ENCODE results near the gene C2CD2.

C2CD2 gene

DNA sequence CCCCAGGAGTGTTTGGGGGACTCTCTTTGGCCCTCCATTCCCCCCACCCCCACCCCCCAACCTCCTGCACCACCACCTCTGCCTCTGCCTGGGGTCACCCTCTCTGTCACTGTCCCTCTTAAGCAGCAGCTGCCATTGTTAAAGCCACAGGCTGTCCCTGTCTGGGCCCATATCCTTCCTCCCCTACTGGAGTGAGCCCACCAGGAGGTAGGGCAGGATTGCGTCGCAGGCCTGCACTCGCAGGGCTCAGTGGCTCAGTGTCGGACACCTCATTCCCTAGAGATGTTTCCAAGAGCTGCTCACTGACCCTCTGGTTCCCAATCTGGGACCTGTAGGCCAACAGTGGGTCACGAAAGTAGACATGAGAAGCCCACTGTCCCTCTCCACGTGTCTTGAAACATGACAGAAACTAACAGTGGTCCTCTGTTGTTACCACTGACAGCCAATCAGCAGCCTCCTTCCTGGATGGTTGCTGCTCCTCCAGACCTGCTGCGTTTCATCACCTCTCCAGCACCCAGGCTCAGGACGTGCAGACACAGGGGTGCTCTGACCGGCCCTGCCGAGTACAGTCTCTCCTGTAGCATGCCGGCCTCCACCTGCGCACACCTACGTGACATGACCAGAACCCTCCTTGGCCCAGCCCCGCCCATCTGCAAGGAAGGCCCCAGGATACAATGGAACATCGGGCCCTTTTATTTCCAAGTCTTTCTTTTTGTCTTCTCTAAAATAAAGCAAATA, 82.4 kb downstream of the C2CD2 start:
- no peak for TF ChIP-seq CSRNP3 (CRISPR knock-in tag; IDR thresholded peaks at IDR 0.05)
- TF ChIP-seq SNAI2 (CRISPR knock-in tag; IDR thresholded peaks at IDR 0.05) = no peak
- no peak for TF ChIP-seq ISL1 (CRISPR knock-in tag; IDR thresholded peaks at IDR 0.05)
- no peak for TF ChIP-seq ZC3H10 (CRISPR knock-in tag; IDR thresholded peaks at IDR 0.05)
- TF ChIP-seq, protein P1, sequence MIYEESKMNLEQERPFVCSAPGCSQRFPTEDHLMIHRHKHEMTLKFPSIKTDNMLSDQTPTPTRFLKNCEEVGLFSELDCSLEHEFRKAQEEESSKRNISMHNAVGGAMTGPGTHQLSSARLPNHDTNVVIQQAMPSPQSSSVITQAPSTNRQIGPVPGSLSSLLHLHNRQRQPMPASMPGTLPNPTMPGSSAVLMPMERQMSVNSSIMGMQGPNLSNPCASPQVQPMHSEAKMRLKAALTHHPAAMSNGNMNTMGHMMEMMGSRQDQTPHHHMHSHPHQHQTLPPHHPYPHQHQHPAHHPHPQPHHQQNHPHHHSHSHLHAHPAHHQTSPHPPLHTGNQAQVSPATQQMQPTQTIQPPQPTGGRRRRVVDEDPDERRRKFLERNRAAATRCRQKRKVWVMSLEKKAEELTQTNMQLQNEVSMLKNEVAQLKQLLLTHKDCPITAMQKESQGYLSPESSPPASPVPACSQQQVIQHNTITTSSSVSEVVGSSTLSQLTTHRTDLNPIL (CRISPR knock-in tag; IDR thresholded peaks at IDR 0.05; ENCODE audit: low read depth) = no peak
- TF ChIP-seq GLIS3 (CRISPR knock-in tag; IDR thresholded peaks at IDR 0.05) = no peak
- TF ChIP-seq CSDC2 (CRISPR knock-in tag; IDR thresholded peaks at IDR 0.05) = no peak
- no peak for TF ChIP-seq TSHZ2 (CRISPR knock-in tag; IDR thresholded peaks at IDR 0.05)
- TF ChIP-seq OSR1 (CRISPR knock-in tag; IDR thresholded peaks at IDR 0.05) = no peak
- no peak for TF ChIP-seq ZNF565 (CRISPR knock-in tag; conservative IDR thresholded peaks at IDR 0.05; ENCODE audit: low read depth)
- TF ChIP-seq, protein P2, sequence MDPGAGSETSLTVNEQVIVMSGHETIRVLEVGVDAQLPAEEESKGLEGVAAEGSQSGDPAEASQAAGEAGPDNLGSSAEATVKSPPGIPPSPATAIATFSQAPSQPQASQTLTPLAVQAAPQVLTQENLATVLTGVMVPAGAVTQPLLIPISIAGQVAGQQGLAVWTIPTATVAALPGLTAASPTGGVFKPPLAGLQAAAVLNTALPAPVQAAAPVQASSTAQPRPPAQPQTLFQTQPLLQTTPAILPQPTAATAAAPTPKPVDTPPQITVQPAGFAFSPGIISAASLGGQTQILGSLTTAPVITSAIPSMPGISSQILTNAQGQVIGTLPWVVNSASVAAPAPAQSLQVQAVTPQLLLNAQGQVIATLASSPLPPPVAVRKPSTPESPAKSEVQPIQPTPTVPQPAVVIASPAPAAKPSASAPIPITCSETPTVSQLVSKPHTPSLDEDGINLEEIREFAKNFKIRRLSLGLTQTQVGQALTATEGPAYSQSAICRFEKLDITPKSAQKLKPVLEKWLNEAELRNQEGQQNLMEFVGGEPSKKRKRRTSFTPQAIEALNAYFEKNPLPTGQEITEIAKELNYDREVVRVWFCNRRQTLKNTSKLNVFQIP (CRISPR knock-in tag; IDR thresholded peaks at IDR 0.05; ENCODE audit: borderline replicate concordance, low read depth) = no peak
- no peak for TF ChIP-seq ZNF70 (CRISPR knock-in tag; IDR thresholded peaks at IDR 0.05)
- ATAC-seq = no peak

DNA sequence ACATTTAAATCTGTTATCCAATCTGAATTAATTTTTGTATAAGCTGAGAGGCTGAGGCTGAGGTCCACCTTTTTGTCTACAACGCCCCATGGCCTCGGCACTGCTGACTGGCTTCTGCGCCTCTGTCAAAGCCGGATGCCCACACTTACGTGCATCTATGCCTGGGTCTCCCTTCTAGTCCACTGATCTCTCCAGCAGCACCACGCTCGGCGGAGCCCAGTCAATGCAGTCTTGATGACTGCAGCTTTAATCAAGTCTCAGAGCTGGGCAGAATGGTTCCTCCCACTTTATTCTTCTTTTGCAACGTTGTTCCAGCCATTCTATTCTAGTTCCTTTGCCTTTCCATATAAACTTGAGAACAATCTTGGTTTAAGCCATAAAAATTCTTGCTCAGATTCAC, 84.0 kb downstream of the C2CD2 start:
- TF ChIP-seq, protein P1 (CRISPR knock-in tag; IDR thresholded peaks at IDR 0.05; ENCODE audit: low read depth) = no peak
- TF ChIP-seq ZNF8 (CRISPR knock-in tag; IDR thresholded peaks at IDR 0.05) = no peak
- TF ChIP-seq TCF4 (CRISPR knock-in tag; IDR thresholded peaks at IDR 0.05; ENCODE audit: borderline replicate concordance) = no peak
- no peak for TF ChIP-seq SNAI2 (CRISPR knock-in tag; IDR thresholded peaks at IDR 0.05)
- TF ChIP-seq CSDC2 (CRISPR knock-in tag; IDR thresholded peaks at IDR 0.05) = no peak
- no peak for TF ChIP-seq ISL1 (CRISPR knock-in tag; IDR thresholded peaks at IDR 0.05)
- TF ChIP-seq ZNF565 (CRISPR knock-in tag; conservative IDR thresholded peaks at IDR 0.05; ENCODE audit: low read depth) = no peak
- no peak for TF ChIP-seq PATZ1 (CRISPR knock-in tag; IDR thresholded peaks at IDR 0.05; ENCODE audit: borderline replicate concordance)
- TF ChIP-seq GLIS3 (CRISPR knock-in tag; IDR thresholded peaks at IDR 0.05) = no peak
- TF ChIP-seq OSR1 (CRISPR knock-in tag; IDR thresholded peaks at IDR 0.05) = no peak
- TF ChIP-seq ZFP30 (CRISPR knock-in tag; IDR thresholded peaks at IDR 0.05) = no peak
- no peak for TF ChIP-seq BACH2 (CRISPR knock-in tag; IDR thresholded peaks at IDR 0.05; ENCODE audit: borderline replicate concordance)
- no peak for TF ChIP-seq ZFP3 (CRISPR knock-in tag; IDR thresholded peaks at IDR 0.05)
- no peak for TF ChIP-seq ARNTL (CRISPR knock-in tag; IDR thresholded peaks at IDR 0.05; ENCODE audit: borderline replicate concordance, low read depth)
- no peak for TF ChIP-seq ESRRG (CRISPR knock-in tag; IDR thresholded peaks at IDR 0.05)
- no peak for TF ChIP-seq ZC3H10 (CRISPR knock-in tag; IDR thresholded peaks at IDR 0.05)
- TF ChIP-seq, protein P2 (CRISPR knock-in tag; IDR thresholded peaks at IDR 0.05; ENCODE audit: borderline replicate concordance, low read depth) = no peak
- TF ChIP-seq ZNF70 (CRISPR knock-in tag; IDR thresholded peaks at IDR 0.05) = no peak
- TF ChIP-seq TSHZ2 (CRISPR knock-in tag; IDR thresholded peaks at IDR 0.05) = no peak
- ATAC-seq = no peak

All from SK-N-SH treated with all-trans-retinoic acid at 6 μM for 48 hours (cell line).